ENCODE measurements around the gene GTPBP10.

GTPBP10 gene

GRCh38 chr7:90425376-90425775 lies 78.9 kb downstream of the GTPBP10 start:
- no peak for DNase-seq
- H3K36me3 ChIP-seq = no peaks in the 10 kb centered on the region
- H3K27me3 ChIP-seq (ENCODE audit: insufficient read depth, low read depth, severe bottlenecking) = no peaks in the 10 kb centered on the region
- TF ChIP-seq CTCF (IDR thresholded peaks at IDR 0.05; ENCODE audit: low read depth, low read length) = no peak
- H3K9me3 ChIP-seq (ENCODE audit: severe bottlenecking) = no peaks in the 10 kb centered on the region
- no peak overlapping the region for H3K27ac ChIP-seq
- H3K4me3 ChIP-seq (ENCODE audit: low read depth, low read length) = no peak overlapping the region

GRCh38 chr7:90430614-90431460 lies 84.3 kb downstream of the GTPBP10 start:
- Histone ChIP-seq H3K4me3 (ENCODE audit: low read depth, low read length) (no peak overlapping the region), H3K27ac (no peak overlapping the region), H3K27me3 (ENCODE audit: insufficient read depth, low read depth, severe bottlenecking) (no peaks in the 10 kb centered on the region), H3K9me3 (ENCODE audit: severe bottlenecking) (peaks cover 7% of the 10 kb centered on the region), H3K36me3 (no peaks in the 10 kb centered on the region)
- DNase-seq = no peak
- TF ChIP-seq CTCF (IDR thresholded peaks at IDR 0.05; ENCODE audit: low read depth, low read length) = no peak

GRCh38 chr7:90432752-90433151 lies 86.2 kb downstream of the GTPBP10 start:
- no peak for DNase-seq
- H3K27ac ChIP-seq = no peak overlapping the region
- TF ChIP-seq CTCF (IDR thresholded peaks at IDR 0.05; ENCODE audit: low read depth, low read length) = no peak

GRCh38 chr7:90433221-90433620 lies 86.7 kb downstream of the GTPBP10 start:
- Histone ChIP-seq H3K36me3 (no peaks in the 10 kb centered on the region), H3K27me3 (ENCODE audit: insufficient read depth, low read depth, severe bottlenecking) (no peaks in the 10 kb centered on the region), H3K9me3 (ENCODE audit: severe bottlenecking) (peaks cover 7% of the 10 kb centered on the region), H3K27ac (no peak overlapping the region), H3K4me3 (ENCODE audit: low read depth, low read length) (no peak overlapping the region)
- no peak for TF ChIP-seq CTCF (IDR thresholded peaks at IDR 0.05; ENCODE audit: low read depth, low read length)
- DNase-seq = no peak

More at GRCh38 chr7:90432752-90433151, 86.2 kb downstream of the GTPBP10 start:
- Histone ChIP-seq H3K27me3 (ENCODE audit: insufficient read depth, low read depth, severe bottlenecking) (no peaks in the 10 kb centered on the region), H3K4me3 (ENCODE audit: low read depth, low read length) (no peak overlapping the region), H3K9me3 (ENCODE audit: severe bottlenecking) (peaks cover 7% of the 10 kb centered on the region), H3K36me3 (no peaks in the 10 kb centered on the region)

All from WERI-Rb-1 (cell line).